Measurements from ENCODE around the gene EXOSC1.
"Not testable (repeated sequence)": the region's sequence is repeated elsewhere in the genome, so short reads cannot be mapped to it uniquely, and the experiment has no call there.

The EXOSC1 gene

DNA sequence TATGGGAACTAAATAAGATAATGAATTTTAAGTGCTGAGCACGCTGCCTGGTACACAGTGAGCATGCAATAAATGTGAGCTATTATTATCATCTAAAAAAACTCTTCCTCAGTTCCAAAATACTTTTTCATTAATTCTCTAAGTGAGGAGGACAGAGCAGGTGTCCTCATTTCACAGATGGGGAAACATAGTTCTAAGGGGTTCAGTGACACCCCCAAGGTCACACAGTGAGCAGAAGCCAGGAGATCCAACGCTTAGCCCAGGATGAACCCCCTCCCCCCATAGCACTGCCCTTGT is 37.9 kb downstream of the EXOSC1 start:
- no peak for DNase-seq (ENCODE audit: low read depth in 2 of 2)

- no peak for DNase-seq (ENCODE audit: low read depth in 2 of 2)
These were observed 38.4 kb downstream of the EXOSC1 start for GRCh38 chr10:97407211-97407951.

DNA sequence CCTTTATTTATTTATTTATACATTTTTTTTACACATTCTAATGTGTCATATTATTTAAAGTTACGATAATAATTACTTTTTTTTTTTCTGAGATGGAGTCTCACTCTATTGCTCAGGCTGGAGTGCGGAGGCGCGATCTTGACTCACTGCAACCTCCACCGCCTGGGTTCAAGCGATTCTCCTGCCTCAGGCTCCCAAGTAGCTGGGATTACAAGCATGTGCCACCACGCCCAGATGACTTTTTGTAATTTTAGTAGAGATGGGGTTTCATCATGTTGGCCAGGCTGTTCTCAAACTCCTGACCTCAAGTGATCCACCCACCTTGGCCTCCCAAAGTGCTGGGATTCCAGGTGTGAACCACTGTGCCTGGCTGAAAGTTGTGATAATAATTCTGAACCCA is 39.3 kb downstream of the EXOSC1 start:
- not testable (repeated sequence) for DNase-seq (ENCODE audit: low read depth in 2 of 2)

DNA sequence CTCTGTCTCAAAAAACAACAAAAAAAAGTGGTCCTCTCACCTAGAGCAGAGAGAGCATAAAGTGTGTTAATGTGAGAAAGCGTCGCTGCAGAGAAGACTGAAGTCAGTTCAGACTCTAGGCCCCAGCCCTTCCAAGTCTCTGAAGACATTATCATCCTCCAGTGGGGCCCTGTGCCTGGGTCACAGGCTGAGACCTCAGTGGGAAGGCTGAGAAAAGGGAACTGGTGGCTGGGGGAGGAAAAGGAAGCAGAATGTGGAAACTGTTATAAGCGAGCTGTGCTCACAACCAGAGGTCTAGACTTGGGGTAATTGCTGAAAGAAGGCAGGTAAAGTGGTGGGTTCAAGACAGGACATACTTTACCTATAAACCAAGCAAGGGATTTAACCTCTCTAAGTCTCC is 39.7 kb downstream of the EXOSC1 start:
- DNase-seq (ENCODE audit: low read depth in 2 of 2) = no peak

GRCh38 chr10:97404044-97404443 is 41.8 kb downstream of the EXOSC1 start:
- no peak for DNase-seq (ENCODE audit: low read depth in 2 of 2)

- DNase-seq (ENCODE audit: low read depth in 2 of 2) = no peak
These were observed 44.3 kb downstream of the EXOSC1 start for GRCh38 chr10:97401455-97401919.

GRCh38 chr10:97400665-97401454 is 44.9 kb downstream of the EXOSC1 start, which contains the start of gene RRP12:
Gene RRP12, minus strand, starts transcription at chr10:97401340. Its CDS starts 109 bp downstream, at chr10:97401231.
- peak; percentile 67 to 69 for DNase-seq (ENCODE audit: low read depth in 2 of 2)

DNA sequence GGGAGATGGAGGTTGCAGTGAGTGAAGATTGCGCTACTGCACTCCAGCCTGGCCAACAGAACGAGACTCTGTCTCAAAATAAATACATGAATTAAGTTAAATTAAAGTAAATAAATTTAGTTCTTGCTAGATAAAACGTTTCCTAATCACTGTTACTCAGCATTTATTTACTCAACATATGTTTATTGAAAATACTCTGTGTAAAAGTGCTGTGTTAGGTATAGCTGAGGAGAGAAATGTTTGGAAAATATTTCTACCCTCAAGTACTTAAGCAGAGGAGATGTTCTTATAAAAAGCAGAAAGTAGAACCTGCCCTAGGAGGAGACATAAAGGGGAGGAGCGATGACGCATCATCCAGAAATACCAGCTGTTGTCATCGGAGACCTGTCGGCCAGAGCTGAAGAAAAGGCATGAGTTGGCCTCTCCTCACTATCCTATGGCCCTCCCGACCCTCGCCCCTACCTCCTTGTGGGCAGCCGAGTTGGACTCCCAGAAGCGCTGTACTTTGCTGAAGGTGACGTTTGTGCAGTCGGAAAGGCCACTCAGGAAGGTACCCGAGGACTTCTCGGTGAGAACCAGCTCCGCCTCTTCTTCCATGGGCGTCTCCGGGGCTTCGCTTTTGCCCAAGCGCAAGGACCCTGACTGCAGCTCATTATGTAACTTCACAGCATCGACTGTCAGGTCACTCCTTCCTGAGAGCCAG is 45.8 kb downstream of the EXOSC1 start:
- no peak for DNase-seq (ENCODE audit: low read depth in 2 of 2)

GRCh38 chr10:97396056-97396455 is 49.8 kb downstream of the EXOSC1 start:
- DNase-seq (ENCODE audit: low read depth in 2 of 2) = no peak

DNA sequence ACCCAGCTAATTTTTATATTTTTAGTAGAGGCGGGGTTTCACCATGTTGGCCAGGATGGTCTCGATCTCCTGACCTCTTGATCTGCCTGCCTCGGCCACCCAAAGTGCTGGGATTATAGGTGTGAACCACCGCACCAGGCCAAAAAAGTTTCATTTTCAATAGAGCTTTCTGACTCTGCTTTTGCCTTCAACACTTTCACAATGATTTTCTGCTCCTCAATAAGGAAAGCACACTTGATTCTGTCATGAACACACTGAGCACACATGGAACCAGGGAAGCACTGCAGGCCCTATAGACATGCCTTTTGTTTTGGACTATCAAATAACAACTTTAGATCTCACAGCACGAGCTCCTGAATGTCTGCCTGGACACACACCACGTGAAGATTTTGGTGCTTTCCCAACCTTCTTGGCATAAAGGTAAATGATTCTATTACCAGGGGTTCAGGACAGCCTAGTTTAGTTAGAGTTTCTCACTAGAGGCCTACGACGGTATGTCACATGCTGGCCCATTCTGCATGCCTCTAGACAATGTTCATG is 52.7 kb downstream of the EXOSC1 start:
- DNase-seq (ENCODE audit: low read depth in 2 of 2) = no peak

GRCh38 chr10:97390091-97390490 is 55.7 kb downstream of the EXOSC1 start:
- no peak for DNase-seq (ENCODE audit: low read depth in 2 of 2)

DNA sequence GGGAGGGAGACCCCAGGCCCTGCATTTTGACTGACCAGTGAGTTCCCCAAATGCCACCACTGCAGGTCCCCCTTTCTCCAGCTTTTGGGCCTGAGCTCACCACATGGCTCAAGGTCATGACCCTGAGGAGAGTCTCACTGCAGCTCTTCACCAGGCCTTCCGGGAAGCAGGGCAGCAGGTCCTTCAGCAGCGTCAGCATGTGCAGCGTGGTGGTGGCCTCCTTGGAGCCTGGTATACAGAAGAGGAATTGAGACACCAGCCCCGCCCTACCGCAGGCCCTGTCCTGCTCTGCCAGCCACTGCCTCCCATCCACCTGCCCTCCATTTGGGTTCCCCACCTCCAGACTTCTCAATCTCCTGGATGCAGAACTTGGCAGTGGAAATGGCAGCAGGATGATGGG is 57.7 kb downstream of the EXOSC1 start:
- DNase-seq (ENCODE audit: low read depth in 2 of 2) = no peak
